LoVo (cell line): ENCODE measurements around the gene KLHDC7B.

ENCODE experiments used
- DNase-seq: peaks from one replicate; pipeline ENCODE4 v3.0.0-alpha.2; 2016; ENCODE audit warnings: low spot score

KLHDC7B gene

DNA sequence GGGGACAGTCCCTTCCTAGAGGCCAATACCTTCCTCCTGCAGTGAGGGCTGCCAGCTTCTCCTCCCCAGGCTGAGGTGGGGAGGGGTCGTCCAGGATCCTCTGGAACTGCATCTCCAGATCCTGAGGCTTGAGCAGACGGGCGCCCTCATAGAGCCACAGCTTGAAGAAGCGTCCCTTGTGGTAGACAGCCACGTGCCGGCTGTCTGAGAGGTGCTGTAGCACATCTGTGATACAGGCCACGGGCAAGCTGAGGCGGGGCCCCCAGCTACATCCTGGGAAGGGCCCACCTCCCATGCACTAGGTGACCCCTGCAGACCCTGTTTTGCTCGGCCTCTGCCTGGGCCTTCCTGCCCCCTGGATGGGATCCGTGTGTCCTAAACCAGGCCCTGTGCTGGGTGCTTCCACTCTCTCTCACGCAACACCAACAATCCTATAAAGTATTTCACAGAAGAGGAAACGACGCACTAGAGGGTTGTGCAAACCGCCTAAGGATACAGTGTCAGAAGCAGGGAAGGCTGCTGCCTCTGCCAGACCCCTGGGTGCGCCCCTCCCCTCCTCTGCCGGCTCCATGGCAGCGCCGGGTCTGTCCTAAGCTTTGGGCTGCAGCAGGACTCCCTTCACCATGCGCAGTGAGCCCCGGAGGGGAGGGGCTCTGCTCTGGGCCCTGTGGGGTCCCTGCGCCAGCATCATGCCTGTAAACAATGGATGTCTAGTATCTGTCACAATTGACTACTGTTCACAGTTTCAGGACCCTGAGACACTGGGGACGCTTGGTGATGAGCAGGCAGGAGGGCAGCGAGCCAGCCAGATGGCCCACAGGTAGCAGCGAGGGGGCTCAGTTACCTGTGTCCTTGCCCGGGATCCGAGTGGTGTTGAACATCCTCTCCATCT lies 28.0 kb downstream of the KLHDC7B start:
- DNase-seq, result no peak

DNA sequence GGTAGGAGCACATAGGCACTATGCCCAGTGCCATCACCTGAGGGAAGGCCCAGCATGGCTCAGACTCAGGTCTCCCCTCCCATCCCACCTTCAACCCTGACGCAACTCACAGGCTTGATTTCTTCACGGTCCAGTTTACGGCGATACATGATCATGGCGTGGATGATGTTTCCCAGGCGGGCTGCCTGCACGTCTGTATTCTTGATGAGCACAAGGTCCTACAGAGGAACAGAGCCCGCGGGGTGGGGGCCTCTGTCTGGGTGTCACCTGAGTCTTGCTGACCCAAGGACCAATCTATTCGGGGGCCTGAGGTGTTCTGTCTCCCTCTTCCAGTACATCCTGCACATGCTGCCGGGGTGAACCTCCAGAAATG lies 28.7 kb downstream of the KLHDC7B start:
- DNase-seq, result no peak

DNA sequence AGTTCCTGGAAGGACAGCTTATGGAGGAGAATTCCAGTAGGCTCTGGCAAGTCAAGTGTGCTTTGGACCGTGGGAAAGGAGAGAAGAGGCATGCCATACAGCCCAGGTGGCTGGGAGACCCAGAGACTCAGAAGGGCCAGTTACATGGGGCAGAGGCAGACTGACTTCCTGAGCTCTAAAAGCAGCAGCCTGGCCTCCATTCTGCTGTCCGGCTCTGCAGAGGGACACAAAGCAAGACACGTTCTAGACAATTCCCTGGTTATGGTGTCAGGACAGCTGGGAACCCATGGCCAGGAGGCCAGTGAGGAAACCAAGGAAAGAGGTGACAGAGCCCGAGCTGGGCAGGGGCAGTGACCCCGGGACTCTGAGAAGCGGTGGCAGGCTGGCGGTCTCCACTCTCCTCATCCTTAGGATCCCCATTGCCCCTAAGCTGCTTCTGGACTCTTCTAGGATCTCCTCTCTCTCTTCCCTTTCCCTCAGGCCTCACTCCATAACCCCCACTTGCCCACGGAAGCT lies 29.8 kb downstream of the KLHDC7B start:
- DNase-seq, result no peak

DNA sequence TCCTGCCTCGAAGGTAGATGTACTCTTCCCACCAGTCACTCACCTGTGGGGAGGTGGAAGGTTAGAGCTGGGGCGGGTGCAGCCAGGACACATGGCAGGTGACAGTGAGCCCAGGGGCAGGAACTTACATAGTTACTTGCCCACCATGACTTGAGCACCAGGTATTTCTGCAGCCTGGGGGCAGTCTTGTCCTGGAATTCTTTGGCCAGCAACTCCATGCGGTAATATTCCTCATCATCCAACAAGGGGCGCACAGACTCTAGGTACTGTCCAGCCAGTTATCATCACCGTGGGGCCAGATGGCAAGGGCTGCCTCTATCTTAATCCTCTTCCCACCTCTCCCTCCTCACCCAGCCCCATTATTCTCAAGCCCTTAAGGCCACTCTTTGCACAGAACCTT lies 30.4 kb downstream of the KLHDC7B start:
- DNase-seq, result no peak

DNA sequence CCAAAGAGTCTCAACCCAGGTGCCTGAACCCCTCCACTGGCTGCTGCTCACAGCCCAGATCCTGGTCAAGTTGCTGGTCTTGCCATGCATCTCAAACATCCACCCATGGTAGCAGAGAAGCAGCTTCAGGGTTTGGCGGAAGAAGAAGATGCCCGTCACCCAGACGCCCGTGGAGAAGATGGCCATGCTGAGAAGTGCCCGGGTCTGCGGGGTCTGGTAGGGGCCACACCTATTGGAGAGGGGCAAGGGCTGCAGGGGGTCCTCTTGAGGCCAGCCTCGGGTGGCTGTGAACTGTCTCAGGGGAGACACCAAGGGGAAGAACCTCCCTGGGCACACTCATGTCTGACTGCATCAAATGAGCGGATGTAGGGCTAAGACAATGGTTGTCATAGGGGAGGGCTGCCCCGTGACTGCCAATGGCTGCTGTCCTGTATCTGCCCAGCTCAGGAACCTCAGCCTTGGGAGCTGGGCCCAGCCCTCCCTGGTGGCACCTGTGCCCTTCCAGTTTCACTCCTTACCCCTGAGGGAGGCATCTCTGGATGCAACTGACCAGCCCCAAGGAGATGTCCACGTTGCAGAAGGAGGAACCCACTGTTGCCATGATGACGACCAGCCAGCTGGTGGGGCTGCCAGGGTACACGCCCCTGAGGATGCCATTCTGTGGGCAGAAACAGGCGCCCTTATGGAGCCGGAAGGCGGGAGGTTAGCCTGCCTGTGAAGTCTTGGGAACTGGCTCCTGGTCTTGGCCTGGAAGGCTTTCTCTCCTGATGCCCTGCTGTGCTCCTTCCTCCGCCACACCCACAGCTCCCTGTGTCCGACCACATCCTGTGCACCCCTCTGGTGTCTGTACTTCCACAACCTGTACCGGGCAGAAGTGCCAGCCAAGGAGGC lies 31.4 kb downstream of the KLHDC7B start:
- DNase-seq, result no peak

DNA sequence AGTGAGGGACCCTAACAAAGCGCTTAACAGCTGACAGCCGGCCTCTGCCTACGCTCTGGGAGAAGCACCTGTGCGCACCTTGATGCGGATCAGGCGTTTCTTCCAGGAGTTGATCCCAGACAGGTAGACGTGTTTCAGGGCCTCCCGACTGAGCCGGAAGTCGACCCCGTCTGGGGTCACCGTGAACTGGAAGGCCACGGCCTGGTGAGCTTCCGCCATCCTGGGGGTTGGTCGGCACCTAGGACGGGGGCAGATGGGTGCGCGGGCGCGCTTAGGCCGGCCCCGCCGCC lies 31.9 kb downstream of the KLHDC7B start:
- no peak for DNase-seq

DNA sequence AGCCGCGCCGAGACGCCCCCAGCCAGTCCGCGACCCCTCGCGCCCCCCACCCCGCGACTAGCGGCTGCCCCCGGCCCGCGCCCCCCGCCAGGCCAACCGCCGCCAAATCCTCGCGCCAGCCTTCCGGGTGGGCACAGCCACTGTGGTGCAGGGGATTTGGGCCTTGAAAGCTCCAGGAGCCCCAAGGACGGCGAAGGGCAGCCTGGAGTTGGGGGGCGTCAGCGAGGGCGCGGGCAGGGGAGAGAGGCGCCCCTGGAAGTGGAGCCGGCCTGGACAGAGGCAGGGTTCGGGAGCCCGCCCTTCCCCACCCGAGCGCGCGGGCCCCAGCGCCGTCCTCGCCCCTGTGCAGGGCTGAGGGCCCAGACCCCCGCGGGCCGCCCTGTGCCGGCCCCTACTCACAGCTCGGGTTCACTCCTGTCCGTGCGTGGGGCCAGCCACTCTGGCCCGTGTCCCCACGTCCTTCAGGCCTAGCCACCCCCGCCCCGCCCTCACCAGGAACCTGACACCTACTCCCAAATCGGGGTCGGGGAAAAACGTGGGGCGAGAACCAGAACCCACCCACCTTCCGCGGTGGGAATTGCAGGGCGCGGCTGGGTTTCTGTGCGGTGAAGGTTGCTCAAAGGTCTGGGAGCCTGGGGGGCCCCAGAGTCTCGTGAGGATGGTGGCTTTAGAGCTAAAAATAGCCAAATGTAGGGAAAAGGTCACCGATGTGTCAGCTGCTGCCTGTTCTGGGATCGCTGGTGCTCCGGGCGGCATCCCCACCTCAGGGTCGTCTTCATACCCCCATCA lies 32.5 kb downstream of the KLHDC7B start, which contains the start of gene CPT1B:
Gene CPT1B, minus strand, starts transcription at position 441 of the 789 bp plus-strand sequence. CDS start 512 bp downstream, outside the sequence.
- DNase-seq, result no peak

DNA sequence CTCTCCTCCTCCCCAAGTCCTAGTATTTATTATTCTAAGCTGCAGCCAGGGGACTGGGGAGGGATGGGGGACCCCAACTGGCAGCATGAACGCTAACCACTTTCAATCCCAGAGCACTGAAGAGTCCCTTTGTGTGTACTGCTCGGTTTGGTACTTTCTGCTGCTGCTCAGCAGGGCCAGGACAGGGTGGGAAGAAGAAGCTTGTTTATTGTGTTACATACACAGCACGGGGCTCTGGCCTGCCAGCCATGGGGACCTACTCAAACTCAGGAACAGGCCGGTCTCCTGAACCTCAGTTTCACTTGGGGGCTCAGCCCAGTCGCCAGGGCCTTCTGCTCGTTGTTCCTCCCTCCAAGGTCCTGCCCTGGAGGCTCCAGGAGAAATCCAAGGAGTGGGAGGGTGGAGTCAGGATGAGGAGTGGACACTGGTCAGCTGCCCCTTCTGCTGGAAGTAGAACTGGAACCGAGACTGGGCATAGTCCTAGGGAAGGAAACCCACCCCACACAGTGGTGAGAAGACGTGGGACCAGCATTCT lies 33.1 kb downstream of the KLHDC7B start:
- DNase-seq, result no peak

DNA sequence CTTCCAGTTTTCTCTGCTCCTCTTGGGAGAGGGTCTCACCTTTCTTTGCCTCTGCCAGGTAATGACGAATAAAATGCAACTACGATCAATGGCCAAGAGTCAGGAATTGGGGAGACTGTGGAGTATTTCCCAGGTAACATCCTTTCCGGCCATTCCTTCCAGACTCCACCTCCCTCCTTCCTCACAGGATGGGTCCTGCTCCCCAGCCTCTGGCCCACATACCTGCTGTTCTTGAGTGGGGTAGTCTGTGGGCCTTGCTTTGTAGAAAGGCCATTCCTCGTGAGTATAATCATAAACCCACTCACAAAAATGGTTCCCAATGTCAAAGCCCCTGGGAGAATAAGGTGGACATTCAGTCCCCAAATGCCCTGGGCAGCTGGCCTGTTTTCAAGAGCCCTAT lies 34.1 kb downstream of the KLHDC7B start:
- DNase-seq, result no peak

DNA sequence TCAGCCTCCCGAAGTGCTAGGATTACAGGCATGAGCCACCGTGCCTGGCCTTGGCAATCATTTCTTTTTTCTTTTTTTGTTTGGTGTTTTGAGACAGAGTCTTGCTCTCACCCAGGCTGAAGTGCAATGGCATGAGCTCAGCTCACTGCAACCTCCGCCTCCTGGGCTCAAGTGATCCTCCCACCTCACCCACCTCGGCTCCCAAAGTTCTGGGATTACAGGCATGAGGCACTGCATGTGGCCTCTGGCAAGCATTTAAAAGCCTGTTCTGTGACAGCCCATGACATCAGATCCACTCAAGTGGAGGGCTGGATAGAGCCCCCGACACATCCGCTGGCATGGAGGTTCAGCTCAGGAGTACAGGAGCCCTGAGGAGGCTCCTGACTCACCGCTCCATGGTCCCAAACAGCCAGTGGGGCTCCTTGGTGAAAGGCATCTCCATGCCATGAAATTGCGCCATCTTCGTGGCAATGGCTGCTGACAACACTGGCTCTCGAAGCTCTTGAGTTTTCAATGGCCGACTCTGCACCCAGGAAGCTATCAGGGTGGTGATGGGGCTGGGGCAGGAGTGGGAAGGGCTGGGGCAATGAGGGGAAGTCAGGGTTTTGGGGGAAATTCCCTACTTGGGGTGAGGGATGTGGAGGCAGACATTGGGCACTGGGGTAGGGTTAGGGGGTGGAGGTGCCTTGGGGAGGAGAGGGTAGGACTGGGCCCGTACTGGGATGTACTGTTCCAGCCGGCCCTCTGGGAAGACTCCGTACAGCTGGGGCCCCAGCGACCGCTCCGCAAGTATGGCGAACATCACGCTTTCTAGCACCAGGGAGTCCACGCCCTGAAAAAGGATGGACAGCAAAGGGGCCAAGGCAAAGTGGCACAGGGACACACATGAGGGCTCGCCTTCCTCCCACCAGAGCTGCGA lies 35.6 kb downstream of the KLHDC7B start:
- no peak for DNase-seq

DNA sequence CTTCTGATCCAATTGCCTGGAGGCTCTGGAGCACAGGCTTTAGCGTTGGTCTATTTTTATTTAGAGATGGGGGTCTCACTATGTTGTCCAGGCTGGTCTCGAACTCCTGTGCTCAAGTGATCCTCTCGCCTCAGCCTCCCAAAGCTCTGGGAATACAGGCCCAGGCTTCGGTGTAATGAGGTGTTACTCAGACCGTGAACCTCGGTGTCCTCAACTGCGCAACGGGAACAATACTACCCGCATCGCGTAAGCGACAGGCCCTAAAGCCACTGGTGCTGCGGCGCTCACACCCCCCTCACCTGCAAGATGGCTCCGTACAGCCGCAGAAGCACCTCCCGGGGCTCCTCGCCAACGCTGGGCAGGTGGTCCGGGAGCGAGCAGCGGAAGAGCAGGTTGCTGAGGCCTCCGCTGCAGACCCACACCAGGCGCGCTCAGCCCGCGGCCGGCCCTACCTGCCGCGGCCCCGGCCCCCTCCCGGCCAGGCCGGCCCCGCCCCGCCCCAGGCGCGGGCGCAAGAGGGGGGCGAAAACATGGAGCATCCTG lies 36.3 kb downstream of the KLHDC7B start:
- DNase-seq, result peak; percentile 31

DNA sequence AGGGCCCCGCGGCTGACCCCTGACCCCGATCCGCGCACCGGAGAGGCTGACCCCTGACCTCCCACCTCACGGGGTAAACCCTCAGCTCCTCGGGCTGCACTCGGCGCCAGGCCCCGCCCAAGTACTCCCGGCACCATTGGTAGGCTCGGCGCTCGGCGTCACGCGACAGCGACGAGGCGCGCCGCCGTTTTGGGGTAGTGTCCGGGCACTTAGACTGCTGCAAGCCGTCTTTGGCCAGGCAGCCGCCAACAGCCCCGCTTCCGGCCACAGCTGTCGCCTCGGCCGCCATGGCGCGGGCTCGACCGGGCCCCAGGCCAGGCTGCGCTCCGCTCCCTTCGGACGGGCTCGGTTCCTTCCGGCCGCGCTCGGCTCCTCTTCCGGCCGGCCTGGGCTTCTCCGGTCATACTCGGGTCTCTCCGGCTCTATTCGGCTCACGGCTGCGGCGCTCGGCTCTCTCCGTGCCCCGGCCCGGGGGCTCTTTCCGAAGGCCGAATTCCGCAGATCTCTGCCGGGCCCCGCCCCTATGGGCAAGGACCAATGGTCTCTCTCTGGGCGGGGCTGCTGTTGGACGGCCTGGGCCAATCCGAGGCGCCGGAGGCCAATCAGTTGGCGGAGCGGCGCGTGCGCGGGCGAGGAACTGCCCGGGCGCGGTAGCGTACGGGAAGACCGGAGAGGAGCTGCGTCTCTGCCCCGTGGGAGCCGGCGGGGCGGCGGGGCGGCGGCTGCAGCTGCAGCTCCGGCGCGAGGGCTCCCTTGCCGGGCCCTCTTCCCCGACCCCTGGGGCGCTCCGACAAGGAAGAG lies 37.0 kb downstream of the KLHDC7B start, which contains the start of gene CHKB:
Gene CHKB, minus strand, starts transcription at position 357 of the 801 bp plus-strand sequence. Its CDS starts 68 bp downstream, at position 289.
- peak; percentile 98 for DNase-seq

DNA sequence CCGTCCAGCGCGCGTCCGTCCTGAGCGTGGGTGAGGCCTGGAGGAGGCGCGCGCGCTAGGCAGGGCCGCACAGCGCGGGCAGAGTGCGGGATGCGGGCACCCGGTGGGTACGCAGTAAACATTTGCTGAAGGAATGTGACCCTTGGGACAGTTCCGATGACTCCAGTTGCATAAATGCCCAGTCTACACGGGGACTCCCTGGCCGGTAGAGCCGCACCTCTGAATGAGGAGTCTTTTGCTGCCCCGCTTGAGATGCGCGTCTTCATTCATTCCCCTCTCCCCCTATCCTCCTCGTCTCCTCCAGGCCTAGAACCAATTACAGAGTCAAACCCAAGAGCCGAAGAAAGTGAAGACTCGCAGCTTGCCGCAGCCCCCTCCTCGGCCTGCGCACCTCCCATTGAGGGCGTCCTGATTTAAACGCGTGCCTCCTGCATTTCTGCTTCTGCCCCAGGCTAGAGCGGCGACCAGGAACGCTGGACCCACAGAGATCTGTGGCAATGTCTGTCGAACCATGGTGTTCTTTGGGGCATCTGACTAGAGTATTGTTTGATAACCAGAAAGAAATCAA lies 37.7 kb downstream of the KLHDC7B start:
- DNase-seq, result no peak

DNA sequence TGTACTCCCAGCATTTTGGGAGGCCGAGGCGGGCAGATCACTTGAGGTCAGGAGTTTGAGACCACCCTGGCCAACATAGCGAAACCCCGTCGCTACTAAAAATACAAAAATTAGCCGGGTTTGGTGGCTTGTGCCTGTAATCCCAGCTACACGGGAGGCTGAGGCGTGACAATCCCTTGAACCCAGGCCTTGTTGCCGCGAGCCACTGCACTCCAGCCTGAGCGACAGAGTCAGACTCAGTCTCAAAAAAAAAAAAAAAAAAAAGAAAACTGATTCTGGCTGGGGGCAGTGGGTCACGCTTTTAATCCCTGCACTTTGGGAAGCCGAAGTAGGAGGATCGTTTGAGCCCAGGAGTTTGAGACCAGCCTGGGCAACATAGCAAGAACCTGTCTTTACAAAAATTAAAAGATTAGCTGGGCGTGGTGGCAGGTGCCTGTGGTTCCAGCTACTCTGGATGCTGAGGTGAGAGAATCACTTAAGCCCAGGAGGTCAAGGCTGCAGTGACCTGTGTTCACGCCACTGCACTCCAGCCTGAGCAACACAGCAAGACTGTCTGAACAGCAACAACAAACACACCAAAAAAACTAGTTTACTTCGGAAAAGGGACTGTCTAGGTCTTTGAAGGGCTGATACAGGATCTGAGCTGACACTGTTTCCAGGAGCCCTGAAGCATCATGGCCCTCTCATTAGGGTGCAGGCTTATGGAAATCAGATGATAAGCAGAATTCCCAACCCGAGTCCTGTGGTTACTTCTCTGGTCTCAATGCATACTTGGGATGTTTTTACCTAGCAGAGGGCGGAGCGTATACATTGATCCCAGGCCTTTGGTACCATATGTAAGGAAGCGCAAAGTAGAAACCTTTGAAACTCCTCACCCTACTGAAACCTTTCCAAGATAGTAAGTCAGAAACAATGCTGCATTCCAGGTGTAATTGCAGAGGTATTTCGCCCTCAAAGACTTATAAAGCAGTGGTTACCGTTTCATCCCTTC lies 38.7 kb downstream of the KLHDC7B start:
- no peak for DNase-seq

DNA sequence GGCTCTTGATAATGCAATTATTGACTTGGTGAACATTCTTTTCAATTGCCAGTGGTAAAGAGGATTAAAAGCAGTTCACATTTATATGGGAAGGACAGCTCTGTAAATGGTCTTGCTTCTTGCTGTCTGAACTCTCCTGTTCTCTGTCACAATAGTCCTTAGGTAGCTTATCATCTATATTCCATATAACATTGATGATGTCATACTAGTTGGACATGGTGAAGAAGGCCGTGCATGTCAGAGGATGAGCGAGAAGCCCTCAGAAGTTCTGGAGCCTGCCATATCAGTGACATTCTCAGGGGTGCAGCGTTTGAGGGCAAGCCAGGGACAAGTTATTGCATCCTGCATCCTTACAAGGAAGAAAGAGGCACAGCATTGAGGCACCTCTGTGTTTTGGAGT lies 39.5 kb downstream of the KLHDC7B start:
- no peak for DNase-seq

DNA sequence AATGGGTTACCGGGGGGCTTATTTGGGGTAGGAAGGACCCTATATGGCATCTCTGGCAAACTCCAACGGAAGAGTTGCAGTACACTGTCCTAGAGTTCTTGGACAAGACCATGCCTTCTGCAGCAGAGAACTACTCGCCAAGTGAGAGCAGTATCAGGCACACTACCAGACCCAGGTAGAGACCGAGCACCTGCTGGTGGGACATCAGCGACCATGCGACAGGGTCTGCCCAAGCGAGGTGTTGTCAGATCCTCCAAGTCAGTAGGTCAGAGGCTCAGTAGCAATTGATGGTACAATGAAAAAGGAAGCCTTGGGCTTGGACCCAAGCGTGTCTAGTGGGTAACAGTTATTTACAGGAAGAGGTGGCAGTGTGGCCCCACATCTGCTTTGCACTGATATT lies 40.1 kb downstream of the KLHDC7B start:
- DNase-seq, result no peak

DNA sequence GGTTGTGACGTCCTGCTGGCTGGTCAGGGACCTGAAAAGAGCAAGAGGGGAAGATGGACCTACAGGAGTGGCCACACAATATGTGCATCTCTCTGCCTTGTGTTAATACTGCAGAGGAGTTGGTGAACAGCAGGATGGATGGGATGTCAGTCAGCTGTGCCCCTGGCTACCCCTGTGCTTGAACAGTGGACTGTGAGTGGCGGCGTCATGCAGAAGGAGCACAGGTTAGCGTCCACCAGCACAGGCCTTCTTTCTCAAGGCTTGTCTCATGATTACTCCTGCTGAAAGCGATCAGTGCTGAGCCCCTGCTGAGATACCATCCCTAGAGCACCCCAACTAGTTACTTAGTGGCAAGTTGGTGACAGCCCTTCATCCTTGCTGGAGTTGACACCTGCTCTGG lies 40.7 kb downstream of the KLHDC7B start:
- no peak for DNase-seq

DNA sequence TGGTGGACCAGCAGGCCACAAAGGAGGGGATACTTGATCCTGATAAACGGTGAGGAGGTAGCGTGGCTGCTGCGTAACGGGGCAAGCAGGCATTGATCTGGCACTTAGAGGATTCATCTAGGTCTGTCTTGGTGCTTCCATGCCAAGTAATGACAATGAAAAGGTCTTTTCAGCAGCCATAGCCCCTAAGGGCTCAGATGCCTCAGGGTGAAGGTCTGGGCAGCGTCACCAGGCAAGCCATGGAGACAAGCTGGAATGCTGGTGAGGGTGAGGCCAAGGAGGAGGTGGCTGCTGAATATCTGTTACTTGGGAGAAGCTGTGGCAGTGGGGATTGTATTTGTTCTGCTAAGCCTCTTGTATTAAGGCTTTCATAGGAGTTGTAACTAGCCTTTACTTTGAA lies 41.7 kb downstream of the KLHDC7B start:
- no peak for DNase-seq
